NCI-H2029 (cell line): Measurements from ENCODE around the gene GPM6B.

Experiments
- DNase-seq: peaks from one replicate; lab custom pipeline; 2025; lab: John Stamatoyannopoulos, UW

Gene GPM6B

DNA sequence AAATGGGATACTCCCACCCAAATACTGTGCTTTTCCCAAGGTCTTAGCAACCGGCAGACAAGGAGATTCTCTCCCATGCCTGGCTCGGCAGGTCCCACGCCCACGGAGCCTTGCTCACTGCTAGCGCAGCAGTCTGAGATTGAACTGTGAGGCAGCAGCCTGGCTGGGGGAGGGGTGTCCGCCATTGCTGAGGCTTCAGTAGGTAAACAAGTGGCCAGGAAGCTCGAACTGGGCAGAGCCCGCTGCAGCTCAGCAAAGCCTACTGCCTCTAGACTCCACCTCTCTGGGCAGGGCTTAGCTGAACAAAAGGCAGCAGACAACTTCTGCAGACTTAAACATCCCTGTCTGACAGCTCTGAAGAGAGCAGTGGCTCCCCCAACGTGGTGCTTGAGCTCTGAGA is 92.0 kb downstream of the GPM6B start:
- DNase-seq = peak; percentile 8

GRCh38 chrX:13721819-13722519 is 94.9 kb downstream of the GPM6B start:
- peak; percentile 1 for DNase-seq

DNA sequence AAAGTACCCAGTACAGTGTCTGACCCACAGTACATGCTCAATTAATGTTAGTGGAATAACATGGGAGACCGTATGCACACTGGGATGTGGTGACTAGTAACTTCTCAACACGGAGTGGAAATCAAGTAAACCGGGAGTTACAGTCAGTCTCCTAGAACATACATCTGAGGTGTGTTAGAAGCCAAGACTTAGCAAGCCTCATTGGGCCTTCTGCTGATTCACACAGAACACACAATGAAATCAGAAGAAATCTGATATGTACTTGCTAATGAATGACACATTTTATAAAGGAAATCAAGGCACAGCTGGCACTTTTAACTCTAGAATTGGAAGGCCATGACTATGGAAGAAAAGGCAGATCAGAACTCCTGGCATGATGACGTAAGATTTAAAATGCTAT is 95.5 kb downstream of the GPM6B start:
- DNase-seq = no peak
